Upper lobe of left lung (tissue), 6 donors: ENCODE measurements around the gene DUT. TPM values are rescaled to one million over a fixed set of nuclear protein-coding genes. Genes with fewer than 3 reads are reported as not detected.
A peak's percentile ranks its signal among the peaks of the same experiment; 100 is the strongest.

Source experiments
- ATAC-seq, 2 donors: fragments of 200-7000 bp; cut with Tn5 transposase; one replicate each; pipeline ENCODE4 v1.9.1; 2022; ENCODE audit warnings: mild to moderate bottlenecking in 2 of 2, moderate library complexity in 2 of 2; ENCODE audit not compliant: low FRiP score in 2 of 2
- DNase-seq, 2 donors: peaks; one replicate each; pipeline ENCODE4 v3.0.0-alpha.2; 2019 to 2020
- H3K27ac ChIP-seq, 4 donors: fragments of 200-600 bp; sonication (generic); one replicate each; pipeline ENCODE4 v1.5.1; 2016 to 2019
- H3K27me3 ChIP-seq, 4 donors: fragments of 200-600 bp; sonication (generic); one replicate each; pipeline ENCODE4 v1.5.1; 2017 to 2019
- H3K36me3 ChIP-seq, 4 donors: fragments of 200-600 bp; sonication (generic); one replicate each; pipeline ENCODE4 v1.5.1; 2016 to 2019
- H3K4me1 ChIP-seq, 4 donors: fragments of 200-600 bp; sonication (generic); one replicate each; pipeline ENCODE4 v1.5.1; 2018 to 2019
- H3K4me3 ChIP-seq, 4 donors: fragments of 200-600 bp; sonication (generic); one replicate each; pipeline ENCODE4 v1.5.1; 2017 to 2019; ENCODE audit warnings: mild to moderate bottlenecking in 2 of 4, moderate library complexity in 1 of 4
- H3K9me3 ChIP-seq, 4 donors: fragments of 200-600 bp; sonication (generic); one replicate each; pipeline ENCODE4 v1.5.1; 2018 to 2019
- EP300 ChIP-seq, 4 donors: sonication (generic); formaldehyde crosslinking; IDR thresholded peaks; one replicate each; pipeline ENCODE4 v1.5.1; 2017; ENCODE audit warnings: antibody characterized with exemption in 4 of 4, control low read depth in 2 of 4
- POLR2A ChIP-seq, 4 donors: fragments of 450-650 bp; IDR thresholded peaks; one replicate each; pipeline ENCODE4 v1.5.1; 2016 to 2017; ENCODE audit warnings: antibody characterized with exemption in 4 of 4, mild to moderate bottlenecking in 2 of 4
- POLR2AphosphoS5 ChIP-seq, 2 donors: sonication (generic); formaldehyde crosslinking; IDR thresholded peaks; one replicate each; pipeline ENCODE4 v1.5.1; 2017; ENCODE audit warnings: antibody characterized with exemption in 2 of 2
- WGBS, 2 donors: methylation state at CpG; one replicate each; pipeline ENCODE4 v1.1.5; 2017 to 2018; 5-methylcytosine and 5-hydroxymethylcytosine counted together
- total RNA-seq, 6 donors: library from RNA; depleted of rRNA in 4 of 6; stranded (reverse); fragments of >200 nt in 4 of 6; gene quantifications; one replicate each; pipeline versions ENCODE4 v1.1.0 to v1.2.1, GENCODE V29; 2016 to 2021
- TF ChIP-seq, protein P1 (sequence below), 6 experiments: fragments of 450-650 bp in 4 of 6; fragments of 200-600 bp in 2 of 6; sonication (generic) in 2 of 6; IDR thresholded peaks; one replicate each; pipeline ENCODE4 v1.5.1; 2016 to 2019; ENCODE audit warnings: antibody characterized with exemption in 6 of 6
- donor health status: DM: no; HTN: no; CAD: no; lungs with moderate emphysema.
- donor health status: DM: no; HTN: yes; CAD: no; lungs with severe emphysema.

DUT gene
- total RNA-seq, 6 donors from 2014 or later = 29.3 to 87.5 (median 61.2) TPM

- no peak overlapping the region for H3K4me3 ChIP-seq
- 86 to 100% methylated on average over 1 to 2 of the region's 2 CpGs for WGBS, 2 donors
Measured at GRCh38 chr15:48375767-48376166, 44.5 kb downstream of the DUT start.

DNA sequence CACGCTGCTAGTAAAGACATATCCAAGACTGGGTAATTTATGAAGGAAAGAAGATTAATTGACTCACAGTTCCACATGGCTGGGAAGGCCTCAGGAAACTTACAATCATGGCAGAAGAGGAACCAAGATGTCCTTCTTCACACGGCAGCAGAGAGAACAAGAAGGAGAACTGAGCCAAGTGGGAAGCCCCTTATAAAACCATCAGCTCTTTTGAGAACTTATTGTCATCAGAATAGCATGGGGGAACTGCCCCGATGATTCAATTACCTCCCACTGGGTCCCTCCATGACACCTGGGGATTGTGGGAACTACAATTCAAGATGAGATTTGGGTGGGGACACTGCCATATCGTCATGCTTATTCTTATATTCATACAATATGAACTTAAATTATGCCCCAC lies 49.0 kb downstream of the DUT start:
- H3K4me1 ChIP-seq = no peaks in the 10 kb centered on the region
- H3K27me3 ChIP-seq = no peaks in the 10 kb centered on the region
- WGBS, 2 donors = 83 to 87% methylated on average over 4 of the region's 4 CpGs
- DNase-seq = no peak
- H3K36me3 ChIP-seq = no peaks in the 10 kb centered on the region
- H3K4me3 ChIP-seq = no peak overlapping the region
- H3K27ac ChIP-seq = no peak overlapping the region
- TF ChIP-seq, protein P1, sequence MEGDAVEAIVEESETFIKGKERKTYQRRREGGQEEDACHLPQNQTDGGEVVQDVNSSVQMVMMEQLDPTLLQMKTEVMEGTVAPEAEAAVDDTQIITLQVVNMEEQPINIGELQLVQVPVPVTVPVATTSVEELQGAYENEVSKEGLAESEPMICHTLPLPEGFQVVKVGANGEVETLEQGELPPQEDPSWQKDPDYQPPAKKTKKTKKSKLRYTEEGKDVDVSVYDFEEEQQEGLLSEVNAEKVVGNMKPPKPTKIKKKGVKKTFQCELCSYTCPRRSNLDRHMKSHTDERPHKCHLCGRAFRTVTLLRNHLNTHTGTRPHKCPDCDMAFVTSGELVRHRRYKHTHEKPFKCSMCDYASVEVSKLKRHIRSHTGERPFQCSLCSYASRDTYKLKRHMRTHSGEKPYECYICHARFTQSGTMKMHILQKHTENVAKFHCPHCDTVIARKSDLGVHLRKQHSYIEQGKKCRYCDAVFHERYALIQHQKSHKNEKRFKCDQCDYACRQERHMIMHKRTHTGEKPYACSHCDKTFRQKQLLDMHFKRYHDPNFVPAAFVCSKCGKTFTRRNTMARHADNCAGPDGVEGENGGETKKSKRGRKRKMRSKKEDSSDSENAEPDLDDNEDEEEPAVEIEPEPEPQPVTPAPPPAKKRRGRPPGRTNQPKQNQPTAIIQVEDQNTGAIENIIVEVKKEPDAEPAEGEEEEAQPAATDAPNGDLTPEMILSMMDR (IDR thresholded peaks at IDR 0.05) = no peak
- TF ChIP-seq EP300 (IDR thresholded peaks at IDR 0.05) (no peak), POLR2A (IDR thresholded peaks at IDR 0.05) (no peak), POLR2AphosphoS5 (IDR thresholded peaks at IDR 0.05) (no peak)
- no peak for ATAC-seq
- no peaks in the 10 kb centered on the region for H3K9me3 ChIP-seq

More at GRCh38 chr15:48375767-48376166, 44.5 kb downstream of the DUT start:
- TF ChIP-seq POLR2A (IDR thresholded peaks at IDR 0.05) (no peak), EP300 (IDR thresholded peaks at IDR 0.05) (no peak), POLR2AphosphoS5 (IDR thresholded peaks at IDR 0.05) (no peak)
- TF ChIP-seq, protein P1 (IDR thresholded peaks at IDR 0.05) = no peak
- DNase-seq = no peak
- Histone ChIP-seq H3K27ac (no peak overlapping the region), H3K36me3 (no peaks in the 10 kb centered on the region), H3K4me1 (no peaks in the 10 kb centered on the region), H3K9me3 (no peaks in the 10 kb centered on the region), H3K27me3 (no peaks in the 10 kb centered on the region)
- no peak for ATAC-seq

GRCh38 chr15:48381861-48382260 lies 50.6 kb downstream of the DUT start:
- Histone ChIP-seq H3K36me3 (no peaks in the 10 kb centered on the region), H3K4me3 (no peak overlapping the region), H3K27ac (no peak overlapping the region), H3K27me3 (no peaks in the 10 kb centered on the region), H3K4me1 (no peaks in the 10 kb centered on the region), H3K9me3 (no peaks in the 10 kb centered on the region)
- DNase-seq (no peak), ATAC-seq (no peak)
- 46 to 48% methylated on average over 4 of the region's 4 CpGs for WGBS, 2 donors
- TF ChIP-seq POLR2AphosphoS5 (IDR thresholded peaks at IDR 0.05) = no peak
- TF ChIP-seq, protein P1 (IDR thresholded peaks at IDR 0.05) = no peak
- no peak for TF ChIP-seq EP300 (IDR thresholded peaks at IDR 0.05)
- TF ChIP-seq POLR2A (IDR thresholded peaks at IDR 0.05) = no peak

GRCh38 chr15:48383031-48383430 lies 51.8 kb downstream of the DUT start:
- Histone ChIP-seq H3K4me1 (no peaks in the 10 kb centered on the region), H3K27me3 (no peaks in the 10 kb centered on the region), H3K4me3 (no peak overlapping the region), H3K9me3 (no peaks in the 10 kb centered on the region), H3K27ac (no peak overlapping the region), H3K36me3 (no peaks in the 10 kb centered on the region)
- no peak for ATAC-seq
- no peak for DNase-seq
- TF ChIP-seq, protein P1 (IDR thresholded peaks at IDR 0.05) = no peak
- TF ChIP-seq POLR2A (IDR thresholded peaks at IDR 0.05) (no peak), EP300 (IDR thresholded peaks at IDR 0.05) (no peak), POLR2AphosphoS5 (IDR thresholded peaks at IDR 0.05) (no peak)
- WGBS, 2 donors = 73 to 80% methylated on average over 2 of the region's 2 CpGs

- Histone ChIP-seq H3K4me1 (no peaks in the 10 kb centered on the region), H3K4me3 (no peak overlapping the region), H3K36me3 (no peaks in the 10 kb centered on the region), H3K9me3 (no peaks in the 10 kb centered on the region), H3K27me3 (no peaks in the 10 kb centered on the region), H3K27ac (no peak overlapping the region)
- ATAC-seq = peak in 1 of 2 donors; percentile 40
- WGBS, 2 donors = 84 to 97% methylated on average over 3 of the region's 3 CpGs
- TF ChIP-seq POLR2AphosphoS5 (IDR thresholded peaks at IDR 0.05) (no peak), EP300 (IDR thresholded peaks at IDR 0.05) (no peak), POLR2A (IDR thresholded peaks at IDR 0.05) (no peak)
- TF ChIP-seq, protein P1 (IDR thresholded peaks at IDR 0.05) = no peak
- DNase-seq = no peak
Measured at GRCh38 chr15:48384616-48385015, 53.4 kb downstream of the DUT start.
